GM12872 (cell line): ENCODE data around the gene TGM2.

Experiments used
- TF ChIP-seq, protein P1 (sequence below): IDR thresholded peaks from 3 replicates; pipeline ENCODE4 v1.5.1; 2011; ENCODE audit warnings: low read depth, mild to moderate bottlenecking, low read length, moderate library complexity; ENCODE audit not compliant: insufficient read depth

The TGM2 gene

DNA sequence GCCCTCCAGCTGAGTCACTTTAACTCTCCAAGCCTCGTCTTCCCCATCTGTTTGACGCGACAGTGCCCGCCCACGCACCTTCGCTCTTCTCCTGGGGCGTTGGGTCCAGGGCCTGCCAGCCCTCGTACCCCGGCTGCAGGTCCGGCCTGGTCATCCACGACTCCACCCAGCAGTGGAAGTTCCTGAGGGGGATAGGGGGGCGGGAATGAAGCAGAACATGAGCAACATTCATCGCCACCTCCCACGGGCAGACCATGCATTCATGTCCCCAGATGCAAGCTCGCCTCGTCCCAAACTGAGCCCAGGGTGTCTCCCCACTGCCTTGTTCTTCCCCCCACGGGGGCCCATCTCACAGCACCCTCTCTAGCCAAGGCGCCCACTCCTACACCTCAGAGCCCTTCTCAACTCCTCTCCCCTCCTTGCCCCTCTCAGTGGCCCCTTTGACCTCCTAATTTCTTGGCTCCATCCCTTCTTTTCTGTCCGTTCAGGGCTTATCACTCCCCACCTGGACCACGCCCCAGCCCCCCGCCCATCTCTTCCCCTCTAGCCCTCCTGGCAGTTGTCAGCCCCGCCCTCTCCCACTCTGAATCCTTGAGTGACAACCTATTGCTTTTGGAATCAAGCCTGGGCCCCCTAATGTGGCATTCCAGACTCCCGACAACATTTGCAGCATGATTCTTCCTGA is 23.7 kb downstream of the TGM2 start:
- TF ChIP-seq, protein P1, sequence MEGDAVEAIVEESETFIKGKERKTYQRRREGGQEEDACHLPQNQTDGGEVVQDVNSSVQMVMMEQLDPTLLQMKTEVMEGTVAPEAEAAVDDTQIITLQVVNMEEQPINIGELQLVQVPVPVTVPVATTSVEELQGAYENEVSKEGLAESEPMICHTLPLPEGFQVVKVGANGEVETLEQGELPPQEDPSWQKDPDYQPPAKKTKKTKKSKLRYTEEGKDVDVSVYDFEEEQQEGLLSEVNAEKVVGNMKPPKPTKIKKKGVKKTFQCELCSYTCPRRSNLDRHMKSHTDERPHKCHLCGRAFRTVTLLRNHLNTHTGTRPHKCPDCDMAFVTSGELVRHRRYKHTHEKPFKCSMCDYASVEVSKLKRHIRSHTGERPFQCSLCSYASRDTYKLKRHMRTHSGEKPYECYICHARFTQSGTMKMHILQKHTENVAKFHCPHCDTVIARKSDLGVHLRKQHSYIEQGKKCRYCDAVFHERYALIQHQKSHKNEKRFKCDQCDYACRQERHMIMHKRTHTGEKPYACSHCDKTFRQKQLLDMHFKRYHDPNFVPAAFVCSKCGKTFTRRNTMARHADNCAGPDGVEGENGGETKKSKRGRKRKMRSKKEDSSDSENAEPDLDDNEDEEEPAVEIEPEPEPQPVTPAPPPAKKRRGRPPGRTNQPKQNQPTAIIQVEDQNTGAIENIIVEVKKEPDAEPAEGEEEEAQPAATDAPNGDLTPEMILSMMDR, result no peak

DNA sequence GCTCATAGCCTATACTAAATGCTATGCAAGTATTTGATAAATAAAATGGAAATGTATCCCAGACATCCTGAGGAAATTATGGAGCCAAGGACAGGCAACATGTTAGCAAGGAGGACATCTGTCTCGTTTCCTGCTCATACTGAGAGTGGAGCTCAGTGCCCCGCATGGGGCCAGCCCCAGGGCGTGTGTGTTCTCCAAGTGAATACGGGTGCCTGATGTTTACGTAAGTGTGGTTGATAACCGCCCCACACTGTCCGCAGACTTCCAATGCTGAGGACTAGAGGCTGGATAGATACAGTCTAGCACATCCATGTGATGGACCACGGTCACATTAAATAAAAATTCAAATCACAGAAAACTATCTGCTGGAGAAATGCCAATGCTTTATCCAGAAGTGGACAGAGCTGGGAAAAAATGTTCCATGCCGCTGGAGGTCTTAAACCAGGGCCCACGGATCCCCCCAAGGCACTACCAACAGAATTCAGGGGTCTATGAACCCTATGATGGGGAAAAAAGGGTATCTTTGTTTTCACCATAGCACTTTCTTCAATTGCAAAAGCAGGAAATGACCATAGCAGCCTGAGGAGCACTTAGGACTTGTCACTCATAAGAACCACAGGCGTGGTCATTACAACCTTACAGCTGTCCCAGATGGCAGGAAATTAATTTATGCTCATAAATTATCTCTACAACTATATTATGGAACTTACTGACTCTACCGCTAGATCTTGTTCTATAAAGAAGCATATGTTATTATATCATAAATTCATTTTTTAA is 24.9 kb downstream of the TGM2 start:
- TF ChIP-seq, protein P1, result no peak

DNA sequence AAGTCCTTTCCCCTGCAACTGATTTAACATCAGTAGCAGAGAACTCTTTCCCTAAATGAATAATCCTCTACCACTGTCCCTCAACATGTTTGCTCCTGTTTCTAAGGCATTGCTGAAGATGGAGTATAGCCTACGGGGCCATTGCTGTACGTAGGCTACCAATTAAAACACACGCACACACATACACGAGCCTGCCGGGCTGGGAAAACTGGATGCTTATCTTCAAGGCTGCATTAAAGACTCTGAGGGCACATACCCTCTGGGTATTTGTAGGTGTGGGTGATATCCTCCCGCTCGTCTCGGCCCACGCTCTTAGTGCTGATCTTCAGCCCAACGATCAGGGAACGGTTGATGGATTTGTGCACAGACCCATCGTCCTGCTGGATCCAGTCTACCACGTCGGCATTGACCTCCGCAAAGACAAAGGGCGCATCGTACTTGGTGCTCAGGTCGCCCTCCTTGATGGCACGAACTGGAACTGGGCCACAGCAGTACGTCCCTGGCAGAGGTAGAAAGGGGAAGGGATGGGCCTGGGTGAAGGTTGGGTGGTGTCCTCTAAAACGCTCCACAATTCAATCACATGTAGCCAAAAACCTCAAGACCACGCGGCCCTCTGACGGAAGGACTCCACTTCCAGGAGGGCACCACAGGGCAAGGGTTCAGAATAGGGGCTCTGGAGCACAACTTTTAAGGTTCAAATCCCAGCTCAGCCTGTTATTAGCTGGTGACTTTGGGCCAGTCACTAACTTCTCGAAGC is 25.7 kb downstream of the TGM2 start:
- TF ChIP-seq, protein P1, result no peak

DNA sequence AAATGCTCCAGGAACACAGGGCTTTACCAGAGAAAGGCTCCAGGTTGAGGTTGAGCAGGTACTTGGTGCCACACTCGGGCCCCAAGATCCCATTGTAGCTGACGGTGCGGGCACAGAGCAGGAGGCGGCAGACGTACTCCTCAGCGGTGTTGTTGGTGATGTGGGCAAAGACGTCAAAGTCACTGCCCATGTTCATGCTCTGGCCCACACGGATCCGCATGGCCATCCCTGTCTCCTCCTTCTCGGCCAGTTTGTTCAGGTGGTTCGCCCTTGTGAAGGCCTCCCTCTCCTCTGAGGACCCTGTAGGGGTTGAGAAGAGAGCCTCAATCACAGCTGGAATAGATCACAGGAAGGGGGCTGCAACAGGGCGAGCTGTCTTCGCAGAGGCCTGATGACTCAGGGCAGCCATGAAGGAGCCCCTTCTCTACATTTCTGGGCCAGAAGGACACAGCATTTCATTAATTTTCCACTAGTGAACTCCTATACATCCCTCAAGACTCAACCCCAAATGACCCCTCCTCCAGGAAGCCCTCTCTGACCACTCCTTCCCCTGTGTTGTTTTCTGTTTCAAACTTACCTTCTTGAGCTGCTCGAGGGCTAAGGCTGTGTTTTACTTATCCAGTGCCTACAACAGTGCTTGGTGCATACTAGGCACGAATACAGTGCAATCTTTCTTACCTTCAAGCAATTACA is 26.8 kb downstream of the TGM2 start:
- TF ChIP-seq, protein P1, result no peak

DNA sequence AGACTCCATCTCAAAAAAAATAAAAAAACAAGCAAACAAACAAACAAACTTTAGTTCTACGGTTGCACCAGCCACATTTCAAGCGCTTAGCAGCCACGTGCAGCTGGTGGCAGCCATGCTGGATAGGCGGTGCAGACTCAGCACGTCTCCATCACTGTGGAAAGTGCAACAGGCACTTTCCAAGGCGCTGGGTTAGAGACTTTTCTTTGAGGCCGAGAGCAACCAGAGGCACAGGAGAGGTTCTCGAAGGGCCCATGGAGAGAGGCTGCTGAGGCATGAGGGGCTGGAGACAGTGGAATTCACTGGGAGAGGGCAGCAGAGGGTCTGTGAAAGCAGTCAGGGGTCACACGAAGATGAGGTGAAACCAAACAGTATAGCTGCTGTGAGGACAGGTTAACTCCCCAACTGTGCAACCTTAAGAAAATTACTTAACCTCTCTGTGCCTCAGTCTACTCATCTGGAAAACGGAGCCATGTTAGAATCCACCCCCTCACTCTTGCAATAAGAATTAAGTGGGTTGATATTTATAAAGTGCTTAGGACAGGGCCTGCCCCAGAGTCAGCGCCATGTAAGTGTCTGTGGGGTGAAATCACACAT is 27.5 kb downstream of the TGM2 start:
- TF ChIP-seq, protein P1, result no peak

DNA sequence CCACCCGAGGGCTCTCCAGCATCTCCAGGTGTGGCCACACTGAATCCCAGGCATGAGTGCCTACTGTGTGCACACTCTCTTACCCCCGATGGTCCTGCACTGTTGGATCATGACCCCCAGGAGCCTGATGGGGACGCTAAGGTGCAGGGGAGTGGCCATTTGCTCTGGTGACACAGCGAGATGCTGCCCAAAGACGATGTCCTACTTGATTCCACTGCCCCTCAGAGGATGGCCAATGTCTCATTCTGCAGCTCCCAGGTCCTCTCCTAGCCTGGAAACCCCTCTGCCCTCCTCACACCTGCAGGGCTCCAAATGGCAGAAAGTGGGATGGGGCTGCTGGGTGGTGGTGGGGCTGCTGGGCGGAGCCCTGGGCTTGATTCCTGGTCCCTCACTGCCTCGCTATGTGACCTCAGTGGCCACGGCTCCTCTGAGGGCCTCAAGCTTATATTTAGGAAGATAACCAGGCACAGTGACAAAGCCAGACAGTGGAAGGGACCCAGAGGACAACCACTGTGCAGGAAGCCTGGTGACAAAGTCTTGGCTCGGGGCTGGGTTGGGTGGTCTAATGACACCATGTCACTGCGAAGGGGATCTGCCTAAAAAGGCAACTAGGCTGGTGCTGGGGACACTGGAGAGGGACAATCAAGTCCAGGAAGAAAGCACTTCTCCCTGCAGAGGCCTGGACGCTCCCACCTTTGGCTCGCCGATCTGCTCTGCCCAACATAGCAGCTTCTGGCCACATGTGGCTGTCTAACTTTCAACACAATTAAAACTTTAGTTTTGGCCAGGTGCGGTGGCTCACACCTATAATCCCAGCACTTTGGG is 28.4 kb downstream of the TGM2 start:
- TF ChIP-seq, protein P1, result no peak
